Measurements from ENCODE around the gene RXRA.

RXRA gene

DNA sequence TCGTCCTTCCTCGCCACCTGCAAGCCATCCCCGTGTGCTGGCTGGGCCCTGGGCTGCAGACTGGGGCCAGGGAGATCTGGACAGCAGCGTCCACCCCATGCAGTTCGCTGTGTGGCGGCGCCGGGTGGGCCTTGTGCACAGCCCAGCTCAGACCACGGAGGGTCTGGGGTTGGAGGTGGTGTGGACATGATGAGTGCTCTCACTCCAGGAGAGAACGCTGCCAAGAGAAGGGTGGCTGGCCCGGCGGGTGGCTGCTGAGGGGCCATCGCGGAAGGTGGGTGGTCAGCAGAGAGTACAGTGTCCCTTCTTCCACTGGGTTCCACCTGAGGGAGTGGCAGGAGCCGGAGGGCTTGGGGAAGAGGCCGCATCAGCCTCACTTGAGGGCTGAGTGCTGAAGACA lies 44.4 kb downstream of the RXRA start:
- no peak for DNase-seq

GRCh38 chr9:134371731-134372130 lies 45.5 kb downstream of the RXRA start:
- DNase-seq, result no peak

GRCh38 chr9:134372581-134373267 lies 46.5 kb downstream of the RXRA start:
- no peak for DNase-seq

DNA sequence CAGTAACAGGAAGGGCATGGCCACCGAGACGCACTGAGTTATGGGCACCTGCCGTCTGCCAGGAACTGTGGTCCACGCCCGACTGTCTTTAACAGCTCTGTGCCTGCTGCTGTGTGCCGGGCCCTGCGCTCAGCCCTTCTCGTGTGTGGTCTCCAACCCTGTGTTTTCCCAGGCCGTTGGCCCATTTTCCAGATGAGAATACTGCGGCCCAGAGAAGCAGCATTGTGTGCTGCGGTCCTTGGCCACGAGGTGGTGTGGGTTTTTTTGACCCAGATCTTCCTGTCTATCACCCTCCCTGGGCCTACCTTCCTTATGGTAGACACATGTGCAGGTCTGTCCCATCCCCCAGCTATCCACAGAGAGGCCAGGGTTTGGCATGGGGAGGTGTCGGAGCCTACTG lies 47.0 kb downstream of the RXRA start:
- DNase-seq, result no peak

- no peak for DNase-seq
Observed at GRCh38 chr9:134373953-134374300, 47.7 kb downstream of the RXRA start.

DNA sequence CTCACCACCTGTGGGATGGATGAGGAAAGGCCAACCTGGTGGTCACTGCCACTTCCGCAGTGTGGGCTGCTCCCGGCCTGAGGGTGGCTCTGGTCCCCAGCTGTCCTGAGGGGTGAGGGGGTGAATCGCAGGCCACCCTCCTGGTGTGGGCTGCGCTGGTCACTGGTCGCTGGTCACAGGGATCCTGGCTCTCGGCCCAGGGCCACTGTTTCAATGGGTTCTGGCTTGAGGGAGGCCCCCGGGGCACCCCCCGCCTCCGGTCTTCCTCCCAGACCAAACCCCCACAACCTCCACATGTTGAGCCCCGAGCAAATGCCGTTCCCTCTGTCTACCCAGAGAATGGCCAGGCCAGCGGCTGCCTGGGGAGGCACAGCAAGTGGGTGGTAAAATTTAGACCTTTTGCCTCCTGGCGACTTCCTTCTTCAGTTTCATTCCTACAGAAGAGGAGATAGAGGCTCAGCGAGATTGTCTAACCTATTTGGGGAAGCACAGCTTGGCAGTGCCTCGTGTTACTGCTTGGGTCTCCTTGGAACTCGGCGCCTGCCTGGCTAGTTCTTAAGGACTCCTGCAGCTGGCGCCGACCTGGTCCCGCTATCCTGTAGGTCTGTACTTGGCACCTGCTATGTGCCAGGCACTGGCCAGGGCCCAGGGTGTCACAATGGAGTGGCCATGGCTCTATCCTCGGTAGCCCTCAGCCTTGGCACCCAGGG lies 48.2 kb downstream of the RXRA start:
- DNase-seq, result no peak

DNA sequence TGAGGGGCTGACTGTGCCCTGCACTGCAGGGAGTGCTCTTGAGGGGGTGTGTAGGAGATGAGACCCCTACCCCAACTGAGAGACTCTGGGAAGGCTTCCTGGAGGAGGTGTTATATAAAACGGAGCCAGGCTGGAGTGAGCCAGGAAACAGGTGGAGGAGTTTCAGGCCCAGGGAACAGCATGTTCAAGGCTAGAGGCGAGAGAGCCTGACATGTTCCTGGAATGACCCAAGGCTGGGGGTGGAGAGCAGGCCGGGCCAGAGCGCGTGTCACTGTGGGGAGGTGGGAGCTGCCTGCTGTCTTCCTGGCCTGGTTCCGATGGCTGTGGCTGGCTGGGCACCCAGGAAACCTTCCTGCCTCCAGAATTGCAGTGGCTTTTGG lies 48.7 kb downstream of the RXRA start:
- no peak for DNase-seq

GRCh38 chr9:134375430-134376385 lies 49.5 kb downstream of the RXRA start:
- DNase-seq, result peak; percentile 36

GRCh38 chr9:134376386-134377142 lies 50.3 kb downstream of the RXRA start:
- DNase-seq, result no peak

DNA sequence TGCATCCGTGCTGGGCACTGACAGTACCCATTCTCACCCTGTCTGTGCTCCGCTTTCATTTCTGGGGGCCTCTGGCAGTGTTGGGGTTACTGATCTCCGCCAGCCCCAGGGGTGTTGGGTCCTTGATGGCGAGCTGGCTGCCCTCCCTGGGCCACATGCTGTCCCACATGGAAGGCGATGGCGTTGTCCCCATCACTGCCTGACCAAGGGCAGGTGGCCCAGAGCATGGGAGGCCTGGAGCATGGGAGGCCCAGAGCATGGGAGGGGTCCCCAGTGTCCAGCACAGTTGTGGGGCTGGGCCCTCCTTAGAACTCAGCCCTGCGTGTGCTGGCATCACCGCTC lies 50.9 kb downstream of the RXRA start:
- DNase-seq, result no peak

- peak; percentile 74 for DNase-seq
Observed at GRCh38 chr9:134377976-134378375, 51.7 kb downstream of the RXRA start.

- DNase-seq, result peak; percentile 88
Observed at GRCh38 chr9:134378901-134379338, 52.7 kb downstream of the RXRA start.

DNA sequence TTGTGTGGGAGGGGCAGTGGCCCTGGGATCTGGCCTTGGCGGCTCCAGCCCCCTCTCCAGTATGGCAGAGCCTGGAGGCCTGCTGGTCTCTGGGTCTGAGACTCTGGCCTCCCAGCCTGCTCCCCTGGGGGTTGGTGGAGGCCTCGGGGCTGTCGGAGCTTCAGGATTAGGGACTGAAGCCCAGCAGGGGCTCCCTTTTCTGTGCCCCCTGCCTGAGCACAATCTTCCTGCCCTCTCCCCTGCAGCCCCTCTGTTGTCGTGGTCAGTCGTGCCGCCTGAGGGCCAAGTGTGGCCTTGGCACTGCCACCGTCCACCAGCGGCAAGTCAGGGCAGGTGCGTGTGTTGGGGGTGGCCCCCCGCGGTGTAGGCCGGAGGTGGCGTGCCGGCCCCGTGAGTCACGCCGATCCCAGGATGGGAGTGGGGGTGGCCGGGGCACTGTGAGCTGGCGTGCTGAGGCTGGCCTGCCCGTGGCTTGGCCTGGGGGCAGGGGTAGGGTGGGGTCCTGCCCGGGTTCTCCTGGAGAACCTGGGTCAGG lies 53.6 kb downstream of the RXRA start:
- DNase-seq, result no peak

DNA sequence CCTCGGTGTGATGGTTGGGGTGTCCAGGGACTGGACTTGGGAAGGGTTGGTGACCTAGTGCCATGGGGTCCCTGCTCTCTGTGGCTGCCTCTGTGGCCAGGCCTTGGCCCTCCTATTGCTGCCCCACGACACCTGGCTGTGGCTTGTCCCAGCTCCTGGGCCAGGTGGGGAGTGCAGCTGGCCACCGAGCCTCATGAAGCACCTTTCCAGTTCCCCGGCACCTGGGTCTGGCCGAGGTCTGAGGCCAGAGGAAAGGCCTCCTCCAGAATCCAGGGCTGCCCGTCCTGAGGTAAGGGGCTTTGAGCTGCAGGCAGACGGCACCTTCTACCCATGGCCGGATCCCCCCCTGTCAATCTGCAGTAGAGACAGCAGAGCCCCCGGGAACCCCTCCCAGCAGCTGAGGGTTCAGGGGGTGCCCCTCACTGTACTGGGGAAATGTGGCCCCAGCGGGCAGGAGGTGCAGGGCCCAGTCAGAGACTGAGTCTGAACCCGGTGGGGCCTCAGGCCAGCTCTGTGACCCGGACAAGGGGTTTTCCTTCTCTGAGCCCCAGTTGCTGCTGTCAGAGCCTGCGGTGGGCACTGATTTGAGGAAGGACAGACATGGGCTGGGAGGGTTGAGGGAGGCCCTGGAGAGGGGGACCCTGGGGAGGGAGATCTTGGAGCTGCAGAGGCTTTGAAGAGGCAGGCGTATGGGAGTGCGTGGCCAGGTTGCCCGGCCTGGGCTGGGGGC lies 54.5 kb downstream of the RXRA start:
- no peak for DNase-seq

DNA sequence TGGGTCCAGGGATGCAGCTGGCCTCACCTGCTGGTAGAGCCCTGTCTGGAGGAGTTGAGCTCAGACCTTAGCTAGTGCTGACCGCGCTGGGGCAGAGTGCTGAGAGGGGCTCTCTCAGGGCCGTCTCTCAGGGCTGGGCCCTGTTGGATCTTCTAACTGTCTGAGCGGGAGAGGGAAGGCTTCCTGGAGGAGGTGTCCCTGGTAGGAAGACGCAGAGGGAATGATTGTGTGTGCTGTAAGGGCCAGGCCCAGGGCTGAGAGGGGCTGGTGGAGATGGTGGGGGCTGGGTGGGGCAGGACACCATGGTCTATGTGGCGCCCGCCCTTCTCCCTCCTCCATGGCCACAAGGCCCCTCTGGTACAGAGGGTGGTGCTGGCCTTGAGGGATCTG lies 55.0 kb downstream of the RXRA start:
- DNase-seq, result no peak

GRCh38 chr9:134381671-134382516 lies 55.6 kb downstream of the RXRA start:
- DNase-seq, result peak; percentile 58

- DNase-seq, result no peak
Observed at GRCh38 chr9:134382733-134383132, 56.5 kb downstream of the RXRA start.

GRCh38 chr9:134383148-134383547 lies 56.9 kb downstream of the RXRA start:
- no peak for DNase-seq

- DNase-seq, result no peak
Observed at GRCh38 chr9:134384811-134385479, 58.7 kb downstream of the RXRA start.

DNA sequence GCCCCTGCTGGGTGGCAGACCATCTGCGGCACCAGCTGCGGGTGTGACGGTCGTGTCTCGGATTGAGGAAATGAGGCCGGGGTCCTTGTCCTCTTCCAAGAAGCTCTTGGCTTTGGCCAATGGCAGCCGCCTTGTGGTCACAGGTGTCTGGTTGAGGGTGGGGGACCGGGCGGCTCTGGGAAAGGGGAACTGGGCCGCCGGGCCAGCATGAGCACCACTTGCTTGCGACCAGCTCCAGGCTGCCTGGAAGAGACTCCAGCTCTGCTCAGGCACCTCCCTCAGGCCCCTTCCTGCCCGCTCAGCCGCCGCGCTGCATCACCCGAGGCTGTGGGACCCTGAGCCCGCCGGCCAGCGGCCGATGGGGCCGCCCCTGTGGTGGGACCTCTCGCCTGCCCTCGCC lies 59.7 kb downstream of the RXRA start:
- DNase-seq, result no peak
